GM12801 (cell line): ENCODE results near the gene SCN10A.

Experiments used
- TF ChIP-seq, protein P1 (sequence below): IDR thresholded peaks from one replicate; pipeline ENCODE4 v1.5.1; 2011; ENCODE audit warnings: control low read depth; ENCODE audit not compliant: insufficient read length; ENCODE audit errors: extremely low read depth

The SCN10A gene

DNA sequence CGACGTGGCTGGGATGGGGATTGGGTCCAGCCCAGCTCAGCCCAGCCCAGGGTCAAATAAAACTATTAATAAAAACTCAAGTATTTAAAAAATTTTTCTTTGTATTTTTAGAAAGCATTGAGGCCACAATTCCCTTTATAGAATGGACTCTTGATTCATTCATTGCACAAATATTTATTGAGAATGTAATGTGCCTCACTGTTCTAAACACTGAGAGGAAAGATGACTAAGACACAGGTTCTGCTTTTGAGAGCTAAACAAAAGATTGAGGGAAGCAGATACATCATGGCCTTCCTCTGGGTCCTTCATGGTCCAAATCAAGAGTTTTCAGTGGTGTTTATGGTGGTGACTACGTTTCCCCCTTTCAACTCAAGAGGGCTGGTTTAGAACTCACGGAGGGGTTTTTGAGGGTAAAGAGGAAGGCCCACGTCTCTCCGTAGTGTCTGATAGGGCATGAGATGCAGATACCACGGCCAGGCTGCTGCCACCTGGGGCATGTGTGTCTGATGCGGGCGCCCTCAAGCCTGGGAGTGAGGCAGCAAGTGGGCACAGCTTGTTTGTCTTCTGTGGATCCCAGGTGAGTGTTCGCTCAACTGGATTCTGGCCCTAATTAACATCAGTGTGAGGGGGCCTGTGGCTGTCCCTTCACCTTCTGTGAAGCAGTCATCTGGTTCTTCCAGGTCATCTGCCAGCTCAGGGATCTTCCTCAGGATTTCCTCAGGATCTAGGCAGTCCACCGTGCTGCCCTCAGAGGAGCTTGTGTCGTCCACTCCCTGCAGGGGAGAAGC, 93.0 kb downstream of the SCN10A start:
- TF ChIP-seq, protein P1, sequence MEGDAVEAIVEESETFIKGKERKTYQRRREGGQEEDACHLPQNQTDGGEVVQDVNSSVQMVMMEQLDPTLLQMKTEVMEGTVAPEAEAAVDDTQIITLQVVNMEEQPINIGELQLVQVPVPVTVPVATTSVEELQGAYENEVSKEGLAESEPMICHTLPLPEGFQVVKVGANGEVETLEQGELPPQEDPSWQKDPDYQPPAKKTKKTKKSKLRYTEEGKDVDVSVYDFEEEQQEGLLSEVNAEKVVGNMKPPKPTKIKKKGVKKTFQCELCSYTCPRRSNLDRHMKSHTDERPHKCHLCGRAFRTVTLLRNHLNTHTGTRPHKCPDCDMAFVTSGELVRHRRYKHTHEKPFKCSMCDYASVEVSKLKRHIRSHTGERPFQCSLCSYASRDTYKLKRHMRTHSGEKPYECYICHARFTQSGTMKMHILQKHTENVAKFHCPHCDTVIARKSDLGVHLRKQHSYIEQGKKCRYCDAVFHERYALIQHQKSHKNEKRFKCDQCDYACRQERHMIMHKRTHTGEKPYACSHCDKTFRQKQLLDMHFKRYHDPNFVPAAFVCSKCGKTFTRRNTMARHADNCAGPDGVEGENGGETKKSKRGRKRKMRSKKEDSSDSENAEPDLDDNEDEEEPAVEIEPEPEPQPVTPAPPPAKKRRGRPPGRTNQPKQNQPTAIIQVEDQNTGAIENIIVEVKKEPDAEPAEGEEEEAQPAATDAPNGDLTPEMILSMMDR = no peak

DNA sequence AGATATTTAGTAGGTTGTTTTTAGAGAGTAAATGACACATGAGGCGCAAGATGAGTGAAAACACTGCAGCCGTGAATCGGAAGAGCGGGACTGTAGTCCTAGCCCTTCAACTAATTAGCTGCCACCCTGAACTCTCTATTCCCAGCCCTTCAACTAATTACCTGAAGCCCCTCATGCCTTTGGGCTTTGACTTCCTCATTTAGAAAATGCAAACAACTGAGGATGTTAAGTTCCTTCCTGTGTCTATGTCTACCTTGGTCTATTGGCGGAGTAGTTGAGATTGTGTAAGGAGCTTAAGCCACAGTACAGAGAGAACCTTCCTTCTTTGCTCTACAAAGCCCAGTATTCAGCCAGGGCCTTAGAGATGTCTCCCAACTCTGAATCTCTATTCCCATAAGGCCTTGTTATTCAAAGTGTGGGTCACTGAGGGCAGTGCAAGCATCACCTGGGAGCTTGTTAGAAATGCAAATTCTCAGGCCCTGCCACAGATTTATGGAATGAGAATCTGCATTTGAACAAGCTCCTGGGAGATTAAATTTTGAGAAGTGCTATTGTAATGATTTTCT, 94.7 kb downstream of the SCN10A start:
- TF ChIP-seq, protein P1 = no peak

DNA sequence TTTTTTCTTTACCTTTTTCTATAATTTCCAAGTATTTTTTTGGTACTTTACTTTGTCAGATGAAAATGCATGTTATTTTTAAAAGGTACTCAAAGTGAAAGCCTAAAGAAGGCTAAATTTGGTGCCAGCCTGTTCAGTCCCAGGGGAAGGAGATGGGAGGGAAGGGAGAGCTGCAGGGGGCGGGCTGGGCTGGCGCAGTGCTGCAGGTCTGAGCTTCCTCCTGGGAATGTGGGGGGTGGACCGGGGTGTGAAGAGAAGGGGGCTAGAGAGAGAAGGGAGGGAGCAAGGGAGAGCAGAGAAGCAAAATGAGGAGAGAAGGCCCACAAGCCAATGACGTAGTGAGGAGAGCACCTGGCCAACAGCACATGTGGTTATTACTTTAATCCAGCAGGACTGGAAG, 95.6 kb downstream of the SCN10A start:
- TF ChIP-seq, protein P1 = no peak

DNA sequence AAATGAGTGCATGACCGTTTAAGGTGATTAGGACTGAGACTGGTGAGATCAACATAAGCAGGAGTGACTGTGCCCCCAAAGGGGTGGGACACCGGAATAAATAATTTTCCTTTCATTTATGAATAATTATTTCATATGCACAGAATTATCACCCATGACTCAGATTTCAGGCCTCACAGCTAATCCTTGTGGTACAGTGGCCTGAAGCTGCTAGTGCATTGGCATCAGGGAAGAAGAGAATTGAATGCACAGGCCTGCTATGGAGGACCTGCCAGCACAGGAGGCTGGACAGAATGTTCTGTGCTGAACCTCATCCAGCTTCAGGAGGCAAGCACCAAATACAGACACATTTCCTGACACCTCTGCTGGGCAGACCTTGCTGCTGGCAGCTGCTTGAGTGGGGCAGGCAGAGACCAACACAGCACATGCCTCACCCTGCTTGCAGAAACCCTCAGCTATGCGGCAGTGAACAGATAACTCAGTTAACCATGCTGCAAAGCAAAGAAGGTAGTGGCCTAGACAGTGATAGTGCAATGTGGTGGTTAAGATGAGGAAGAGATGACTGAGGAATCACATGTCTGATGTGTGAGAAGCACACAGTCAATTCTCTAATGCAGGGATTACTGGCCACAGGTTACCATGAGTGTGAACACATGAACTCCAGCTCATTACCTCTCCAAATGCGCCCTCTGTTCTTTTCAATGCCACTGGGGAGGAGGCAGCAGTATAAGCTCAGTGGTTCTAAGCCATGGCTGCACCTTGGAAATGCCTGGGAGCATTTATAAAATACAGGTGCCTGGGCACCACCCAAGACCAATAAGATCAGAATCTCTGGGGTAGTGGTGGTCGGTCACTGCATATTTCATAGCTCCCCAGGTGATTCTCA, 98.4 kb downstream of the SCN10A start:
- TF ChIP-seq, protein P1 = no peak

DNA sequence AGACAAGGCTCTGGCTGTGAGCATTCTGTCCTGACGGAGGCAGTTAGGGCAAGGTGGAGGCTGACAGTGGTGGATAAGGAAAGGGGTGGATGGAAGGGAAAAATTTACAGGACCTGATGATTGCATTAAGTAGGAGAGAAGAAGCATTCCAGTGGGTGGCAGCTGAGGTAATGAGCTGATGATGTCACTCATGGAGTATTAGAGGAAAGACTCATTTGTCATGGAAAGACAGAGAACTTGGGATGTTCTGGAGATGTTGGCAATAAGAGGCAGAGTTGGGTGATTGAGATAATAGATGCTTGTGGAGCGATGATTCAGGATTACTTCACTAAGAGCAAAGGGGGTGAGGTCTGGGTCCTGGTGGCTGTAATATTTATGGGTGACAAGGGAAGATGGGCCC, 102.9 kb downstream of the SCN10A start:
- TF ChIP-seq, protein P1 = no peak

DNA sequence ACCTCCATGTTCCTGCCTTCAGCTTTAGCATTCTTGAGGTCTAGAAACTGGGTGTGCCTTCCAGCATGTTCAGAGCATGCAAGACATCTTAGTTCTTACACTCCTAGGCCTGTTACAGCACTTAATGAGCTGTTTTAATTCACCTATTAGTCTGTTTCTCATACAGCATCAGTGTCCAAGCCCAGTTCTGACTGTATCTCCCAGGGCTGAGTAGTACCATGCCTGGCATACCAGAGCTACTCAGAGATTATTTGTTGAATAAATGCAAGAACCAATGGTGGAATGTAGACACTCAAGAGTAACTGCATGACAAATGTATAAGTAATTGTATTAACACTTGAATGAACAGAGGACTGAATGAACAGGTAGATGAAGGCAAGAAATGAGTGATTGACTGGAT, 104.7 kb downstream of the SCN10A start:
- TF ChIP-seq, protein P1 = no peak

DNA sequence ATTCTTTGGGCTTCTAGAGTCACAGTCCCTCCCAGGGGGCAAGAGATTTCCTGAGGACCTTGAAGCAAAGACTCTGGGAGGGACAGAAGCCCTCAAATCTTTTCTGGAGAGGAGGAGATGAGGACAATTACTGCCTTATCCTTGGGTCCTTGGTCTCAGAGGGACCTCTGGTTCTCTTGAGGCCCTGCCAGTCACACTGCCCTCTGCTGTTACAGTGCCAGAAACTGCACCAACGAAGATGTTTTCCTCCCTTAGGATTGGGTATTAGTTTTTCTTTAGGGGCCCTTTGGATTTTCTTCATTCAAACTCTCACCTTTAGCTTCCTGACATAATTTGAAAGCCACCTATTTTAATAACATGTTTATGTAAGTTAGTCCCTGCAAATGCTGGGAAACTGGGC, 108.3 kb downstream of the SCN10A start:
- TF ChIP-seq, protein P1 = no peak
